ENCODE data around the gene CDKAL1.

GRCh38 chr6:21171801-21172200 is 637.5 kb downstream of the CDKAL1 start:
- no peak for TF ChIP-seq PHB2 (IDR thresholded peaks at IDR 0.05; ENCODE audit: partially characterized antibody)
- TF ChIP-seq PPARG (CRISPR knock-in tag; conservative IDR thresholded peaks at IDR 0.05) = no peak
